GM23248 (cell line): ENCODE measurements around the gene KDM2A.

Experiments
- EZH2 ChIP-seq: fragments of 200-600 bp; sonication (generic); IDR thresholded peaks from 2 replicates; pipeline ENCODE4 v1.6.1; 2018; ENCODE audit warnings: antibody characterized with exemption, mild to moderate bottlenecking; ENCODE audit not compliant: insufficient read depth, poor library complexity, severe bottlenecking
- EZH2phosphoT487 ChIP-seq: fragments of 200-600 bp; sonication (generic); IDR thresholded peaks from 2 replicates; pipeline ENCODE4 v1.6.1; 2018; ENCODE audit warnings: antibody characterized with exemption, moderate library complexity, mild to moderate bottlenecking, low read depth; ENCODE audit not compliant: insufficient read depth

GRCh38 chr11:67293090-67293489, 174.0 kb downstream of the KDM2A start:
- TF ChIP-seq EZH2 (no peak), EZH2phosphoT487 (0 out of 2 replicates have a peak, but pooled peaks have one; percentile 55)
